CD4-positive, CD25-positive, alpha-beta regulatory T cell (primary cell): ENCODE measurements around the gene SARDH. TPM values are rescaled to one million over a fixed set of nuclear protein-coding genes. Genes with fewer than 3 reads are reported as not detected.
A peak's percentile ranks its signal among the peaks of the same experiment; 100 is the strongest.

Experiments used
- ATAC-seq, 2 donors: fragments of 150-1000 bp; cut with Tn5 transposase; one replicate each; pipeline ENCODE4 v1.10.0; 2021; ENCODE audit warnings: low read depth in 2 of 2, moderate number of reproducible peaks in 2 of 2, moderate library complexity in 1 of 2
- DNase-seq, 3 donors: peaks; one replicate each; pipeline versions ENCODE4 v3.0.0 to v3.0.0-alpha.2; 2012 to 2022; ENCODE audit warnings: mixed read lengths in 1 of 3
- H3K27ac ChIP-seq: one replicate; pipeline ENCODE4 v1.7.0; 2013; ENCODE audit warnings: mild to moderate bottlenecking, low read length; ENCODE audit not compliant: insufficient read depth, poor library complexity, severe bottlenecking
- H3K27me3 ChIP-seq: one replicate; pipeline ENCODE4 v1.7.0; 2013; ENCODE audit warnings: low read length; ENCODE audit not compliant: control insufficient read depth, insufficient read depth
- H3K36me3 ChIP-seq: one replicate; pipeline ENCODE4 v1.7.0; 2013; ENCODE audit warnings: mild to moderate bottlenecking, low read length, moderate library complexity; ENCODE audit not compliant: control insufficient read depth, insufficient read depth
- H3K4me1 ChIP-seq: 2 replicates; pipeline ENCODE4 v1.7.0; 2013; ENCODE audit warnings: mild to moderate bottlenecking, low read length; ENCODE audit not compliant: insufficient read depth, control insufficient read depth, poor library complexity, severe bottlenecking
- H3K4me3 ChIP-seq: one replicate; pipeline ENCODE4 v1.7.0; 2013; ENCODE audit warnings: low read depth, mild to moderate bottlenecking, low read length, moderate library complexity
- H3K9me3 ChIP-seq, 2 experiments: 1 replicate in 1 of 2; 2 replicates in 1 of 2; pipeline ENCODE4 v1.7.0; 2013; ENCODE audit warnings: low read length in 2 of 2, mild to moderate bottlenecking in 1 of 2, moderate library complexity in 1 of 2; ENCODE audit not compliant: control insufficient read depth in 2 of 2
- H3K27ac Mint-ChIP-seq, 3 donors: one replicate each; pipeline ENCODE4 v1.8.0; 2020 to 2022; ENCODE audit warnings: mild to moderate bottlenecking in 3 of 3, mixed read lengths in 3 of 3, moderate library complexity in 2 of 3
- H3K27me3 Mint-ChIP-seq: one replicate; pipeline ENCODE4 v1.8.0; 2022; ENCODE audit warnings: mild to moderate bottlenecking, mixed read lengths
- H3K36me3 Mint-ChIP-seq: one replicate; pipeline ENCODE4 v1.8.0; 2020; ENCODE audit warnings: mixed read lengths
- H3K4me1 Mint-ChIP-seq, 4 donors: one replicate each; pipeline ENCODE4 v1.8.0; 2020 to 2022; ENCODE audit warnings: mixed read lengths in 4 of 4, mild to moderate bottlenecking in 1 of 4
- H3K4me3 Mint-ChIP-seq, 4 donors: one replicate each; pipeline ENCODE4 v1.8.0; 2020 to 2022; ENCODE audit warnings: mild to moderate bottlenecking in 4 of 4, mixed read lengths in 4 of 4, moderate library complexity in 3 of 4
- H3K9me3 Mint-ChIP-seq, 7 donors: one replicate each; pipeline ENCODE4 v1.8.0; 2020 to 2022; ENCODE audit warnings: mixed read lengths in 7 of 7, mild to moderate bottlenecking in 3 of 7, moderate library complexity in 2 of 7
- polyA plus RNA-seq, 4 donors: library from polyadenylated mRNA; unstranded; fragments of 300-500 nt; fragmentation: Illumina TruSeq; gene quantifications; one replicate each; pipeline ENCODE4 v1.2.3, GENCODE V29; 2021
- total RNA-seq: library from RNA; stranded (reverse); gene quantifications from one replicate; pipeline ENCODE4 v1.2.3, GENCODE V29; 2022

Gene SARDH
- total and polyA plus RNA-seq, 5 donors from 2014 or later, result 5.8 to 15.6 (median 8.4) TPM

GRCh38 chr9:133731876-133732638 lies 6.1 kb downstream of the SARDH start:
- Mint-ChIP-seq H3K4me3 (no peak overlapping the region), H3K36me3 (no peaks in the 10 kb centered on the region), H3K27ac (no peak overlapping the region), H3K27me3 (peaks cover 6% of the 10 kb centered on the region), H3K9me3 (no peaks in the 10 kb centered on the region), H3K4me1 (peaks cover 0 to 3% (median under 1%) of the 10 kb centered on the region in 4 donors)
- Histone ChIP-seq H3K4me3 (no peak overlapping the region), H3K27me3 (no peaks in the 10 kb centered on the region), H3K27ac (no peak overlapping the region), H3K4me1 (peaks cover 4% of the 10 kb centered on the region), H3K36me3 (no peaks in the 10 kb centered on the region), H3K9me3 (no peaks in the 10 kb centered on the region)
- DNase-seq (no peak), ATAC-seq (no peak)

- Histone ChIP-seq H3K27me3 (no peaks in the 10 kb centered on the region), H3K4me1 (peaks cover 11% of the 10 kb centered on the region), H3K36me3 (no peaks in the 10 kb centered on the region), H3K27ac (no peak overlapping the region), H3K4me3 (no peak overlapping the region), H3K9me3 (no peaks in the 10 kb centered on the region)
- peaks cover 10% of the 10 kb centered on the region for H3K27me3 Mint-ChIP-seq
- ATAC-seq (no peak), DNase-seq (no peak)
- H3K9me3 Mint-ChIP-seq, result no peaks in the 10 kb centered on the region
- H3K27ac Mint-ChIP-seq, result no peak overlapping the region
- H3K36me3 Mint-ChIP-seq, result no peaks in the 10 kb centered on the region
- peaks cover 0 to 11% (median 5%) of the 10 kb centered on the region in 4 donors for H3K4me1 Mint-ChIP-seq
- H3K4me3 Mint-ChIP-seq, result no peak overlapping the region
Observed at GRCh38 chr9:133730994-133731715, 7.0 kb downstream of the SARDH start.

GRCh38 chr9:133729617-133730281 lies 8.4 kb downstream of the SARDH start:
- DNase-seq, result no peak
- Histone ChIP-seq H3K27me3 (no peaks in the 10 kb centered on the region), H3K36me3 (no peaks in the 10 kb centered on the region), H3K27ac (no peak overlapping the region), H3K4me1 (peaks cover 11% of the 10 kb centered on the region), H3K4me3 (no peak overlapping the region), H3K9me3 (no peaks in the 10 kb centered on the region)
- H3K27me3 Mint-ChIP-seq, result peaks cover 15% of the 10 kb centered on the region
- H3K4me3 Mint-ChIP-seq, result no peak overlapping the region
- no peaks in the 10 kb centered on the region for H3K9me3 Mint-ChIP-seq
- peaks cover 0 to 11% (median 5%) of the 10 kb centered on the region in 4 donors for H3K4me1 Mint-ChIP-seq
- no peak overlapping the region for H3K27ac Mint-ChIP-seq
- no peak for ATAC-seq
- H3K36me3 Mint-ChIP-seq, result no peaks in the 10 kb centered on the region

- peak overlapping the region in 1 of 4 donors; percentile 47 for H3K4me3 Mint-ChIP-seq
- DNase-seq (no peak), ATAC-seq (no peak)
- H3K36me3 ChIP-seq, result no peaks in the 10 kb centered on the region
- H3K27me3 ChIP-seq, result no peaks in the 10 kb centered on the region
- no peak overlapping the region for H3K27ac ChIP-seq
- H3K4me3 ChIP-seq, result no peak overlapping the region
- H3K4me1 ChIP-seq, result peaks cover 11% of the 10 kb centered on the region
- H3K36me3 Mint-ChIP-seq, result no peaks in the 10 kb centered on the region
- peaks cover 0 to 11% (median 4%) of the 10 kb centered on the region in 4 donors for H3K4me1 Mint-ChIP-seq
- peaks cover 14% of the 10 kb centered on the region for H3K27me3 Mint-ChIP-seq
- no peak overlapping the region for H3K27ac Mint-ChIP-seq
- no peaks in the 10 kb centered on the region for H3K9me3 ChIP-seq
- no peaks in the 10 kb centered on the region for H3K9me3 Mint-ChIP-seq
Observed at GRCh38 chr9:133728856-133729616, 9.1 kb downstream of the SARDH start.

- DNase-seq, result no peak
- Histone ChIP-seq H3K27ac (no peak overlapping the region), H3K36me3 (no peaks in the 10 kb centered on the region), H3K4me3 (no peak overlapping the region), H3K27me3 (no peaks in the 10 kb centered on the region), H3K9me3 (no peaks in the 10 kb centered on the region), H3K4me1 (peaks cover 11% of the 10 kb centered on the region)
- Mint-ChIP-seq H3K4me1 (peaks cover 0 to 11% (median 4%) of the 10 kb centered on the region in 4 donors), H3K27me3 (peaks cover 14% of the 10 kb centered on the region), H3K36me3 (no peaks in the 10 kb centered on the region), H3K27ac (no peak overlapping the region), H3K9me3 (peaks cover 0 to 3% (median 0%) of the 10 kb centered on the region in 7 donors), H3K4me3 (no peak overlapping the region)
- ATAC-seq, result no peak
Observed at GRCh38 chr9:133727876-133728441, 10.2 kb downstream of the SARDH start.

- Histone ChIP-seq H3K4me3 (no peak overlapping the region), H3K27me3 (no peaks in the 10 kb centered on the region), H3K4me1 (peaks cover 11% of the 10 kb centered on the region), H3K36me3 (no peaks in the 10 kb centered on the region), H3K27ac (no peak overlapping the region), H3K9me3 (no peaks in the 10 kb centered on the region)
- ATAC-seq (peak in 1 of 2 donors; percentile 28), DNase-seq (no peak)
- H3K9me3 Mint-ChIP-seq, result peaks cover 0 to 3% (median 0%) of the 10 kb centered on the region in 7 donors
- no peak overlapping the region for H3K4me3 Mint-ChIP-seq
- no peaks in the 10 kb centered on the region for H3K36me3 Mint-ChIP-seq
- H3K27me3 Mint-ChIP-seq, result peaks cover 14% of the 10 kb centered on the region
- peaks cover 0 to 11% (median 4%) of the 10 kb centered on the region in 4 donors for H3K4me1 Mint-ChIP-seq
- no peak overlapping the region for H3K27ac Mint-ChIP-seq
Observed at GRCh38 chr9:133727277-133727875, 10.8 kb downstream of the SARDH start.
